Heart left ventricle (tissue), 16 donors: ENCODE results near the gene CHMP1A. TPM values are rescaled to one million over a fixed set of nuclear protein-coding genes. Genes with fewer than 3 reads are reported as not detected.

Experiments
- ATAC-seq, 4 donors: fragments of 200-7000 bp; cut with Tn5 transposase; one replicate each; pipeline ENCODE4 v1.9.1; 2020 to 2022; ENCODE audit warnings: moderate library complexity in 4 of 4, mild to moderate bottlenecking in 3 of 4, moderate number of reproducible peaks in 1 of 4
- DNase-seq, 5 donors: peaks; one replicate each; pipeline ENCODE4 v3.0.0-alpha.2; 2020
- H3K27ac ChIP-seq, 12 donors: fragments of 200-600 bp; sonication (generic) in 4 of 12; one replicate each; pipeline versions ENCODE4 v1.5.0 to v1.8.0; 2016 to 2022; ENCODE audit warnings: mild to moderate bottlenecking in 2 of 12
- H3K27me3 ChIP-seq, 9 donors: fragments of 200-600 bp; sonication (generic) in 2 of 9; one replicate each; pipeline versions ENCODE4 v1.5.1 to v1.8.0; 2016 to 2022; ENCODE audit warnings: mild to moderate bottlenecking in 3 of 9
- H3K36me3 ChIP-seq, 9 donors: fragments of 200-600 bp; sonication (generic) in 2 of 9; one replicate each; pipeline versions ENCODE4 v1.5.0 to v1.8.0; 2018 to 2022; ENCODE audit warnings: mild to moderate bottlenecking in 2 of 9
- H3K4me1 ChIP-seq, 12 donors: fragments of 200-600 bp; sonication (generic) in 4 of 12; one replicate each; pipeline versions ENCODE4 v1.5.0 to v1.8.0; 2016 to 2022; ENCODE audit warnings: mild to moderate bottlenecking in 3 of 12
- H3K4me3 ChIP-seq, 12 donors: fragments of 200-600 bp; sonication (generic) in 4 of 12; one replicate each; pipeline versions ENCODE4 v1.5.0 to v1.8.0; 2017 to 2022; ENCODE audit warnings: mild to moderate bottlenecking in 9 of 12, moderate library complexity in 4 of 12
- H3K9me3 ChIP-seq, 12 donors: fragments of 200-600 bp; sonication (generic) in 4 of 12; one replicate each; pipeline versions ENCODE4 v1.5.0 to v1.8.0; 2016 to 2022; ENCODE audit warnings: mild to moderate bottlenecking in 1 of 12
- CTCF ChIP-seq, 12 donors: fragments of 200-600 bp; sonication (generic) in 4 of 12; IDR thresholded peaks; one replicate each; pipeline versions ENCODE4 v1.5.0 to v1.8.0; 2018 to 2022; ENCODE audit warnings: antibody characterized with exemption in 12 of 12, mild to moderate bottlenecking in 5 of 12
- POLR2A ChIP-seq, 2 donors: fragments of 450-650 bp; IDR thresholded peaks; one replicate each; pipeline ENCODE4 v1.6.1; 2017; ENCODE audit warnings: antibody characterized with exemption in 2 of 2, mild to moderate bottlenecking in 2 of 2, moderate library complexity in 2 of 2
- WGBS, 4 donors: extraction: QIAGEN DNeasy Blood & Tissue Kit in 2 of 4; methylation state at CpG; one replicate each; pipeline versions ENCODE4 v1.1.5 to v1.1.7; 2013 to 2018; 5-methylcytosine and 5-hydroxymethylcytosine counted together
- intact Hi-C, 10 donors: fragments of 100-400 bp; cut with DNase I; formaldehyde crosslinking; loops; one replicate each; pipeline versions ENCODE4 v1.11.1 to v1.14.2; 2022
- polyA plus RNA-seq, 2 donors: library from polyadenylated mRNA; stranded (reverse); fragments of 200-250 nt; gene quantifications; one replicate each; pipeline ENCODE4 v1.2.3, GENCODE V29; 2013
- total RNA-seq, 9 donors: library from RNA; depleted of rRNA in 2 of 9; stranded (reverse); fragments of >200 nt in 2 of 9; fragmentation: NEBNext Ultra II Directional in 3 of 9; extraction: Animal tissue kit (Norgen Biotek cat#: 25700) in 3 of 9; gene quantifications; one replicate each; pipeline versions ENCODE4 v1.1.0 to v1.2.4, GENCODE V29; 2016 to 2023
- donor health status: ischemic (EF 13 %, LVEDD 7.1; RV severe dilation, severe dysfunction).
- donor health status: healthy with polysubstance abuse.
- donor health status: DM: no; HTN: yes; CAD: no.
- donor health status: DM: no; HTN: no; CAD: no.
- donor health status: ischemic (EF 25% LVEDD 6.9; RV normal size, moderate dysfunction).
- donor health status: ischemic (EF 25% LVEDD 5.7; RV mildly dilated, moderate dysfunction).
- donor health status: healthy.
- donor health status: DM: yes; HTN: yes; CAD: no.
- donor health status: ischemic (EF 35%, LVEDD 5.7; RV mildly dilated, moderate dysfunction).
- donor health status: nonischemic (EF 11% LVEDD 7.7; RV severe dilation, severe dysfunction).
- donor health status: DM: yes; HTN: yes; CAD: no.
- donor health status: PGD.
- donor health status: ischemic (EF 29% LVEDD 5.4; RV normal size, mild dysfunction).
- donor health status: nonischemic (EF 23%, LVEDD 6.1; RV moderate dilation, normal function).

CHMP1A gene
- total and polyA plus RNA-seq, 11 donors: 29.3 to 86.3 (median 44.6) TPM

- peaks cover 0 to 12% (median 0%) of the 10 kb centered on the region in 9 donors for H3K27me3 ChIP-seq
- intact Hi-C loops: no loop called here
- DNase-seq (no peak), ATAC-seq (no peak)
- H3K9me3 ChIP-seq: no peaks in the 10 kb centered on the region
- no peaks in the 10 kb centered on the region for H3K36me3 ChIP-seq
- H3K27ac ChIP-seq: no peak overlapping the region
- WGBS, 4 donors: 89 to 97% (median 92%) methylated on average over 21 to 34 of the region's 34 CpGs
- TF ChIP-seq CTCF (IDR thresholded peaks at IDR 0.05): no peak
- no peak for TF ChIP-seq POLR2A (IDR thresholded peaks at IDR 0.05)
- H3K4me1 ChIP-seq: peaks cover 0 to 14% (median 3%) of the 10 kb centered on the region in 12 donors
- H3K4me3 ChIP-seq: no peak overlapping the region
These were observed 52.1 kb downstream of the CHMP1A start for GRCh38 chr16:89605186-89605970.

GRCh38 chr16:89604764-89605163 is 52.7 kb downstream of the CHMP1A start:
- 79 to 89% (median 84%) methylated on average over 16 of the region's 16 CpGs for WGBS, 4 donors
- ATAC-seq: no peak

GRCh38 chr16:89602952-89603590 is 54.4 kb downstream of the CHMP1A start:
- no peak for DNase-seq
- 63 to 72% (median 63%) methylated on average over 4 to 5 of the region's 5 CpGs for WGBS, 4 donors
- Histone ChIP-seq H3K9me3 (no peaks in the 10 kb centered on the region), H3K4me1 (peaks cover 0 to 14% (median 3%) of the 10 kb centered on the region in 12 donors), H3K36me3 (no peaks in the 10 kb centered on the region), H3K4me3 (no peak overlapping the region), H3K27me3 (peaks cover 0 to 12% (median 0%) of the 10 kb centered on the region in 9 donors), H3K27ac (no peak overlapping the region)
- intact Hi-C loops: no loop called here
- TF ChIP-seq CTCF (IDR thresholded peaks at IDR 0.05): no peak
- no peak for TF ChIP-seq POLR2A (IDR thresholded peaks at IDR 0.05)
- no peak for ATAC-seq

More at GRCh38 chr16:89604764-89605163, 52.7 kb downstream of the CHMP1A start:
- H3K36me3 ChIP-seq: no peaks in the 10 kb centered on the region
- no peak overlapping the region for H3K4me3 ChIP-seq
- H3K4me1 ChIP-seq: peaks cover 0 to 14% (median 3%) of the 10 kb centered on the region in 12 donors
- intact Hi-C loops: no loop called here
- H3K9me3 ChIP-seq: no peaks in the 10 kb centered on the region
- no peak overlapping the region for H3K27ac ChIP-seq
- no peak for DNase-seq
- H3K27me3 ChIP-seq: peaks cover 0 to 12% (median 0%) of the 10 kb centered on the region in 9 donors
- TF ChIP-seq CTCF (IDR thresholded peaks at IDR 0.05) (no peak), POLR2A (IDR thresholded peaks at IDR 0.05) (no peak)

GRCh38 chr16:89602273-89602951 is 55.1 kb downstream of the CHMP1A start:
- ATAC-seq (peak in 3 of 4 donors; percentile 57 to 88 (median 69)), DNase-seq (peak in 2 of 5 donors; percentile 33 to 63)
- no peak overlapping the region for H3K27ac ChIP-seq
- no peak for TF ChIP-seq CTCF (IDR thresholded peaks at IDR 0.05)
- no peak for TF ChIP-seq POLR2A (IDR thresholded peaks at IDR 0.05)
- peaks cover 0 to 12% (median 0%) of the 10 kb centered on the region in 9 donors for H3K27me3 ChIP-seq
- peaks cover 0 to 14% (median 3%) of the 10 kb centered on the region in 12 donors for H3K4me1 ChIP-seq
- intact Hi-C loops: no loop called here
- H3K4me3 ChIP-seq: peak overlapping the region in 1 of 12 donors; percentile 12
- no peaks in the 10 kb centered on the region for H3K36me3 ChIP-seq
- no peaks in the 10 kb centered on the region for H3K9me3 ChIP-seq
- 5 to 6% (median 6%) methylated on average over 12 to 22 of the region's 22 CpGs for WGBS, 4 donors
